ENCODE data around the gene AGPAT2.

The AGPAT2 gene

DNA sequence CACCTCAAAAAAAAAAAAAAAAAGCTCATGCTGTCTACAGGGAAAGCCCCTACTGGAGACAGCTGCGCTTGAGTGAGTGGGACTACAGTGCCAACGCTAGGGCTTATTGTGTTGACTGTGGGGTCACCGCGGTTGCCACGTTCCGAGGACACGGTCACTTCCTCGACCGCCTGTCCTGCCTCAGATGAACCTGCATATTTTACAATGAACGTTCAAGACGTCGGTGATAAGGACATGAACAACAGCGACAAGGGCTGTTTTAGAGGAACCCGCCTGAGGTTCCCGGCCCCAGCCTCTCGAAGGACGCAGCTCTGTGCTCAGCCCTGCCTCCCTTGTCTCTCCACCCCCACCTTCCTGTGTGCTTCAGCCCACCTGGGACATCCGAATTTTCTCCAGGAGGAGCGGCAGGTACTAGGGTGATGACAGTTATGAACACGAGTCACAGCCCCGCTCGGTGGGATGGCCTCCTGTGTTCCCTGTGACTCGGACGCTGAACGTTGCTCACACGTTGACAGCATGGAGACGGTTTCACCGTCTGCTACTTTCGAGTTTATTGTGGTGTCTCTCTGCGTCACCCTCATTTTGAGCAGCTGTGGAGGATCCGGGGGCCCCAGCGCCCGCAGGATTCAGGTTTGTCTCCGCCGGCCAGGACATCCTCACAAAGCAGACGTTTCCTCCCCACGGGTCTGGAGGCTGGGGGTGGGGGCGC, 13.9 kb upstream of the AGPAT2 start:
- DNase-seq (ENCODE audit: low spot score), result peak; percentile 72

DNA sequence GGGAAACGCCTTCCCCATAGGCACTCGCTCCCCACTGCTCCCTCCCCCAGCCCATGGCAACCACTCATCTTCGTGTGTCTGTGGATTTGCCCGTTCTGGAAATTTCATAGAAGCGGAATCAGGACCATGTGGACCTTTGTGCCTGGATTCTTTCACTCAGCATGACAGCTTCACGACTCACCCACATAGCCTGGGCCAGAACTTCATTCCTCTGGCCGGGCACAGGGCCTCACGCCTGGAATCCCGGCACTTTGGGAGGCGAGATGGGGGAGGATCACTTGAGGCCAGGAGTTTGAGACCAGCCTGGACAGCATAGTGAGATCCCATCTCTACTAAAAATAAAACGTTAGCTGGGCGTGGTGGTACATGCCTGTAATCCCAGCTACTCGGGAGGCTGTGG, 13.0 kb upstream of the AGPAT2 start:
- DNase-seq (ENCODE audit: low spot score), result no peak

DNA sequence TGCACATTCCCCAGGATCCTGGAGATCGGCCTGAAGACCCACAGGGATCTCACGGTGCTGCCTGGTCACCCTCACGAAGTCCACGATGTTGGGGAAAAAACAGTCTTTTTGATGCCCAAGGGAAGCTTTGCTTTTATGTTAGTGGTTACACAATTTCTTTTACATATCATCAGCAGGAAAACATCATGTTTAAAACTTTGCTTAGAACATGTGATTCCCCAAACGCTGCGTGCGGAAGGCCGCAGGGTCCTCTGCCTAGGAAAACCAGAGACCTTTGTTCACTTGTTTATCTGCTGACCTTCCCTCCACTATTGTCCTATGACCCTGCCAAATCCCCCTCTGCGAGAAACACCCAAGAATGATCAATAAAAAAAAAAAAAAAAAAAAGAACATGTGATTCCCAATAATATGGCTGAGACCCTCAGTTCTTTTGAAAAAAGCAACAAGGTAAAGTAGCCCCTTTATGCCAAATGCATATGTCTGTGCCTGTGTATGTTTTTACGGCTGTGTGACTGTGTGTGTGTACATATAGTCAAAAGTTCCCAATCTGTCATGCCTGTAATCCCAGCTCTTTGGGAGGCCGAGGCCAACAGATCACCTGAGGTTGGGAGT, 11.5 kb upstream of the AGPAT2 start:
- DNase-seq (ENCODE audit: low spot score), result no peak

DNA sequence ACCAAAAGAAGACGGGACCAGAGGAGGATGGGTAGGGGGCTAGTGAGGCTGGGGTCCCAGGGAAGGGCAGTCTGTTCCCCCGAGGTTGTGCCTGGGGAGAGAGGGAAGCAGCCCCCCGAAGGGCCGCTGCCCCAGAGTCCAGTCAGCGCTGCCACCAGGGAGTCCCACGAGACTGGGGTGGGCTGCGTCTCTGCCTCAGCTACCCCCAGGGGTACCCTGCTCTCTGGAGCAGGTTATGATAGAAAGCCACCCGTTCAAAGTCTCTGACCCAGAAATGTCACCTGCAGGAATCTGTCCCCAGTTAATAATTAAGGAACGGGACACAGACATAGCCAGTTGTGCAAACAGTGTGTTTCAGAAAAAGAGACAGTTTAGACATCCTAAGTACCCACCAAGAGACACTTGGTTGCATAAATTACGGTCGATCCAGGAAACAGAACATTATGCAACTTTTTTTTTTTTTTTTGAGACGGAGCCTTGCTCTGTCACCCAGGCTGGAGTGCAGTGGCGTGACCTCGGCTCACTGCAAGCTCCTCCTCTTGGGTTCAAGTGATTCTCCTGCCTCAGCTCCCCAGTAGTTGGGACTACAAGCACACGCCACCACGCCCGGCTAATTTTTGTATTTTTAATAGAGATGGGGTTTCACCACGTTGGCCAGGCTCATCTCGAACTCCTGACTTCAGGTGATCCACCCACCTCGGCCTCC, 10.7 kb upstream of the AGPAT2 start:
- DNase-seq (ENCODE audit: low spot score), result no peak

DNA sequence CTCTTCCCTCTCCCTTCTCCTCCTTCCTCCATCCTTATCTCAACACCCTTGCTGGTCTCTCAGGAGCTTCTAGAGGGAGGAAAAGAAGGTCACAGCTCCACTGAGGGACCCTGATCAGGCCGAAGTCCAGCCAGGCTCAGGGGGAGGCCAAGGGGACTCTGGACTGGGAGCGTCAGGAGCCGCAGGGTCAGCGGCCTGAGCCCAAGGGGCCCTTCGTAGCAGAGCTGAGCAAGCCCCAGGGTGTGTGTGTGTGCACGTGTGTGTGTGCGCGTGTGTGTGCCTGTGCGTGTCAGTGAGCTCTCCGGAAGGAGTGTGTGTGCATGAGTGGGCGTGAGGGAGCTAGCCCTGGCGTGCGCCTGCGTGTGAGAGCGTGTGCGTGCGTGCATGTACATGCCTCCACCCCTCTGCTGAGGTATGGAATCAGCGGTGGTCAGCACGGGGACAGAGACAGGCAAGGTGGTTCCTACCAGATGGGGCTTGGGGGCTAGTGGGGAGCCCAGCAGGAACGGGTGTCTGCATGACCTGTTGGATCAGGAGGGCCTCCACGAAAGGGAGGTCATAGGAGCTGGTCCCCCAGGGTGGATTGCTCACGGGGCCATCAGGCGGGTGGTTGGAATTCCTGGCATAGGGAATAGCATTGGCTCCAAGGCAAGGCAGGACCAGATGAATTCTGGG, 10.0 kb upstream of the AGPAT2 start:
- DNase-seq (ENCODE audit: low spot score), result no peak

DNA sequence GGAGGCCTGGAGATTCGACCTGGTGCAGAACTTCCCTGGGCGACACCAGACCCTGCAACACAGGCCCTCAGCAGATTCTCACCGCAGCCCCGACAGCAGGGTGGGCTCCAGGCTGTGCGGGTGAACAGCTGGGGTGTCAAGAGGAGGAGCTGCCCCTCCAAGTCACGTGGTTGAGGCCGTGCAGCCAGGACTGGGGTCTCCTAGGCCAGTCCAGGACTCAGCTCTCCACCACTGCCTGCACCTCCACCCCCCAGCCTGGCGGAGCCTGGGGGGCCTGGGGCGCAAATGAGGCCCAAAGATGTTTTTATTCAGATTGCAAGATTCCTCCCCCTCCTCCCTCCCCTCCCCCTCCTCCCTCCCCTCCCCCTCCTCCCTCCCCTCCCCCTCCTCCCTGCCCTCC, 9.2 kb upstream of the AGPAT2 start:
- DNase-seq (ENCODE audit: low spot score), result no peak

DNA sequence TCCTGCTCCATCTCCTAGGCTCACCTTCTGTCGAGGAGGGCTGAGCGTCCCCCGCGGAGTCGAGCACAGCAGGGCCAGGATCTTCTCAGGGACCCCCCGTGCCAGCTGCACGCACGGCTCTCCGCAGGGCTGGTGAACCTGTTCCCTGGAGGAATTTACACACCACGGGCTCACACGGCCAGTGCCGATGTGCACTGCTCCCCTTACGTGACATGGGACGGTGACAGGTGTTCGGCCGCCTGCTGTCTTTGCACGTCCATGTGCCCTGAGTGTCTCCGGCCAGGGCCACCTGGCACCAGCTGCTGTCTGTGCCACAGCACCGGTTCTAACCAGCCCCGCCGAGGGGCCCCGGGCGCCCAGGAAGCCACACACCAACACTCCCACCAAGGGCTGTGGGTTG, 8.7 kb upstream of the AGPAT2 start:
- DNase-seq (ENCODE audit: low spot score), result no peak

DNA sequence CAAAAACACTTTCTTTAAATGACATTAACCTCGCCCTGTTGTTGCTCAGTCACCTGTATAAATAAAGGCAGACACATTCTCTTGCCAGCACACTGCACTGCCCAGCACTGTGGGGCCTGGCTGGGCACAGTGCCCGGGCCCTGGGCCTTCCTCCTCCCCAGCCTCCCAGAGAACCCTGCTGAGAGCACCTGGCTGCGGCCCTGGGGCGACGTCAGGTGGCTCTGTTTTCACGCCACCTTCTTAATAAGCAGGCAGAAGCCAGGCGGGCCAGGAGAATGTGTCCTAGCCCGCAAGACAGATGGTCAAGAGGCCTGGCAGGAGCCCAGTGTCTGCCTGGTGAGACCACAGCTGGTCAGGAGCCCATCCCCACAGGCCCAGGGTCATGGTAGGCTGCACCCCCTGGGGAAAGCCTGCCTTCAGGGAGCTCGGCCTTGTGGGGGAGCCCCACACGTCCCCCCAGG, 8.2 kb upstream of the AGPAT2 start:
- no peak for DNase-seq (ENCODE audit: low spot score)

DNA sequence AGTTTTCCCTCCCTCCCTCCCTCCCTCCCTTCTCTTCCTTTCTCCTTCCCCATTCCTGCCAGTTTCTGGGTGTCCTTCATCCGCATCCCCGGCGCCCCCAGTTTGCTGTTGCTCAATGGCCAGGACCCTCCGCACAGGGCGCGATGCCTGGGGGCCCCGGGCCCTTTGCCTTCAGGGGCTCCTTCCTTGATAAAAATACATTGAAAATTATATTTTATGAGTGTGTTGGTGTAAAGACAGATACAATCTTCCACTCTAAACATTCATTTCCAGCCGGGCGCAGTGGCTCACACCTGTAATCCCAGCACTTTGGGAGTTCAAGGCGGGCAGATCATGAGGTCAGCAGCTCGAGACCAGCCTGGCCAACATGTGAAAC, 7.6 kb upstream of the AGPAT2 start:
- no peak for DNase-seq (ENCODE audit: low spot score)

DNA sequence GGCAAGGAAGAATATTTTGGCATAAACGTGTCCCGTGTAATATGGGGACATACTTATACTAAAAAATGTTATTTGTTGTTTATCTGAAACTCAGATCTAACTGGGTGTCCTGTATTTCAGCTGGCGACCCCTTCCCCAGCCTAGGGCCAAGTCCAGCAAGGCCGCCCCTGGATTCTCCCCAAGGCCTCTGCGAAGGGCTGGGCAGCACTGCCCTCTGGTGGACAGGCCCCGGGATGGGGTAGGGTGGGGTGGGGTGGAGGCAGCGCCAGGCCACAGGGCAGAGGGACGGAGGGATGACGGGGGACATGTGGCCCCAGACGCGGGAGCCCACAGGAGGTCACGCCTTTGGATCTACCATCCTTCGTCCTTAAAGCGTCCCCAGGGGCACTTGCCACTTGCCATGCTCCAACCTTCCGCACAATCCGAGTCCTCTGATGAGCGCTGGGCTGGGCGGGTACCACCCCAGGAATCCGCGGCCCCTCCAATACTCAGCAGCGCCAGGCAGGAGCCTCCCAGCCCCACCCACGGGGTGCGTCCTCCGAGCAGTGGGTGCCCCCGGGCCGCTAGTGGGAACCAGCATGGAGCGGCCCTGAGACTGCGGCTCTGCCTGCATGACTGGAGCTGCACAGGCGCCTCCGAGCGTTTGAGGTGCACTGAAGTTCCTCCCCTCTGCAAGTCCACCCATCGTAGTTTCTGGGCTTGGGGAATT, 7.1 kb upstream of the AGPAT2 start:
- DNase-seq (ENCODE audit: low spot score), result peak; percentile 41

DNA sequence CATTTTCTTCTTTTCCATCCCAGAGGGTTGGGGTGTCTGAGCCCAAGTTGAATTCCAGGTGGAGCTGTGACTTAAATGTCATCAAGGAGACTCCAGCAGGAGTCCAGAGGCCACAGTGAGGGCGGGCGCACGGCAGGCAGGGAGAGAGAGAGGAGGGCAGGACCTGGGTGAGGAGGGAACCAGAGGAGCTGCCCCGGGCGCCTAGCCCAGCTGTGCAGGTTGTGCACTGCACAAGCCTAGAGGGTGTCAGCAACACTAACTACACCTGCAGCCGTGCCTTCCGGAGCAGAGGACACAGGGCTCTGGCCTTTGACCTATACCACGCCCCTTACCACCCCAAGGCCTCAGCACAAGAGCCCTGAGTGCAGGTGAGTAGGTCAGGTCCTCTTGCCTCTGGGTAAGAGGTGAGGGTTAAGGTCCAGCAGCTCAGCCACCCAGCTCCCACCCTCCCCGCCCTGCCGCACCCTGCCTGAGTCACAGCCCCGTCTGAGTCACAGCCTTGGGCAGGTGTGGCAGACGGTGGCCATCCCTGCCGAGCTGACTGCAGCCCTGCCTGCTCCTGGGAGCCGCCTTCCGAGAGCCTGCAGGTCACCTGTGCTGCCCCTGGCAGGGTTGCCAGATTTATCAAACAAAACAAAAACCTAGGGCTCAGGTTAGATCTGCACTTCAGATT, 6.4 kb upstream of the AGPAT2 start:
- no peak for DNase-seq (ENCODE audit: low spot score)

DNA sequence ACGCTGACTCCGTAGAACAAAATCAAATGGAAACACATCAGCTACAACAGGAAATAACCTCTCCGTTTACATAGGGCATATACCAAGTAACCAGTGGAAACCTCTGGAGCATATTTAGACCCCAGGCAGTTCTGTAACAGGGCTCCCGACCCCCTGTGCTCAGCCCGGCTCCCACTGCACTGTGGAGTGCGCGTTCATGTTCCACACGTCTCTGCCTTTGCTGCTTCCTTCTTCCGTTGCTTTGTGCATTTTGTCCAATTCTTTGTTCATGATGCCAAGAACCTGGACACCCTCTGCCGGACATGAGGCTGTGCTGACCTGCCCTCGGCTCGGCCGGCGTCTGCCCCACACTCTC, 5.9 kb upstream of the AGPAT2 start:
- DNase-seq (ENCODE audit: low spot score), result no peak

DNA sequence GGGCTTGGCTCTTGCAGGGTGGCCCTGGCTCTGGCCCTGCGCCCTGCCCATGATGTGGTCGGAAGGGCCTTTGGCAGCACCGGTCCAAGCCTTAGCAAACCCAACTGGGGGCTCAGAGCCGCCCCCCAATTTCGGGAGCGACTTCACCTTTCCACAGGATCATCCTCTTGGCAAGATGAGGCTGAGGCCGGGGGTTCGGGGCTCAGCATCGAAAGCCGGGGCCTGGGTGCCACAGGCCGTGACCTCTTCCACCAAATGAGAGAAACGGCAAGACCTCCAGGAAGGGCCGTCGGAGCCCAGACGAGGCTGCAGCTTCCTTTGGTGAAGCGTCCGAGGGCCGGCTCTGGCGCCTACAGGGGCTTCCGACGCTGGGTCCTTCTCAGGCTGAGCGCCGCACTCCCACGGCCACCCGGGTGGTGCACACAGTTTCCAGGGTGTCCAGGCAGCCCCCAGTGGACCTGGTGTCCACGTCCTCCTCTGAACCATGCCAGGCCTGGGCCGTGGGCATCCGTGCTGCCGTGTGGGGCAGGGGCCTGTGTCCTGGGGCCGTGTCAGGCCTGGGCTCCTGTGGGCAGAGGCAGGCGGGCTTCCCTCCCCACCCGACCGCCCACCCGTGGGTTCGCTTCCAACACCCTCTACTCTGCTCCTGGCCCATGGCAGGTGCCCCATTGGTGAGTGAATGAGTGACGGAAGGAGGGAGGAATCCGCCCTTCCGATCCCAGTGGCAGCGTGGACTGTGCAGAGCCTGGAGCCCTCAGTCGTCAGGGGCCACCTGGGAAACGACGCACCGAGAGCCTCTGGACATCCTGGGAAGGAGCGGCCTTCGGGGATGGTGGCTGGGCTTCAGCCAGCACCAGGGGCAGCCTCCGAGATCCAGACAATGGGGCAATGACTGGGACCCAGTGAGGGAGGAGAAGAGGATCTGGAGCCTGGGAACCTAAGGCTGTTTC, 5.2 kb upstream of the AGPAT2 start:
- DNase-seq (ENCODE audit: low spot score), result no peak

DNA sequence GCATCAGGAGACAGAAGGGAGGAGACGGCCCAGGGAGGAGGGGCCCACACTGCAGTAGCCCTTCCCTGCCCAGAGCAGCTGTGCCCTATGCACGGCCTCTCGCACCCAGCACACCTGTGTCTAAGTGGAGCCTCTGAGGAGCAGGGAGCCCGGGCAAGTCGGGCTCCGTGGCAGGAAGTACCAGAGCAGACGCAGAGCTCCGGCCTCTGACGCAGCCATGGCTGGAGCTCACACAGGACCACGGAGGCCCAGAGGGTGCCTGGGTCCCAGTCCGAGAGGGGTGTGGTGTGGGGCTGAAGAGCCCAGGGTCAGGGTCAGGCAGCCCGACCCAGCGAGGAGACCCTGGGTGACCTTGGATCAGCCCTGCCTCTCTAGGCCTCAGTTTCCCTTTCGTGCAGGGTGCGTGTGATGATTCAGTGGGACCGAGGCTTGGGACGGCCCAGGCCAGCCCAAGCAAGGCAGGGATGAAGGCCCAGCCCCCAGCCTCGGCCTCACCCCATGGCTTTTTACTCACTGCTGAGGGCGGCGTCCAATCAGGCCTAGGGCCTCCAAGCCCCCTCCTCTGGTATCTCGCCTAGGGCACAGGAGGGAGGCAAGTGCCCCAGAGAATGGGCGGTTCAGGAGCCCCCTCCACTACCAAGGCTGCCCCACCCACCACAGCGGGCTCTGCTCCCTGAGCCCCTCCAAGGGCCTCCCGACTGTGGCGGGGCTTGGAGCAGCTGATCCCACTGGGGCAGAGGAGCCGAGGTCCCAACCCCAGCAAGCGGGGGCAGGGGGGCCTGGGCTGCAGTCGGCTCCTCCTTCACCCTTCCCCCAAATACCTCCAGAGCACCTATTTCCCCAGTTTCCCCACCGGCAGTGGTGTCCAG, 4.3 kb upstream of the AGPAT2 start:
- DNase-seq (ENCODE audit: low spot score), result no peak

DNA sequence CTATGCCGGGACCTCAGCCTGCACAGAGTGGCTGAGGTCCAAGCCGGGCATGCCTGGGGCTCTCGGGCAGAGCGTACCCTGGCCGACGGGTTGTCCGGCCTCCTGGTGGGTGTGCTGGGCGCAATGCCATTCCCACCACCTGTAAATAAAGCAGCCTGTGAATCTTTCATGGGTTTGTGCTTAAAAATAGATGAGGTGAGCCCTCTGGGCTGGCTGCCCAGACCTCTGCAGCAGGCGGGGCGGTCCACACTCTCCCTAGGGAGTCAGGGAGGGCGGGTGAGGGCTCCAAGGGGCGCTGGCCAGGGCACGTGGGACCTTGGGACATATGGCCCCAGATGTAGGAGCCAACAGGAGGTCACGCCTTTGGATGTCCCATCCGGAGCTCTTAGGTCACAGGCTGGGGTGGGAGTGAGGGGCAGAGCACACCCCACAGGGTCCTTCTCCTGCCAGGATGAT, 3.6 kb upstream of the AGPAT2 start:
- no peak for DNase-seq (ENCODE audit: low spot score)

DNA sequence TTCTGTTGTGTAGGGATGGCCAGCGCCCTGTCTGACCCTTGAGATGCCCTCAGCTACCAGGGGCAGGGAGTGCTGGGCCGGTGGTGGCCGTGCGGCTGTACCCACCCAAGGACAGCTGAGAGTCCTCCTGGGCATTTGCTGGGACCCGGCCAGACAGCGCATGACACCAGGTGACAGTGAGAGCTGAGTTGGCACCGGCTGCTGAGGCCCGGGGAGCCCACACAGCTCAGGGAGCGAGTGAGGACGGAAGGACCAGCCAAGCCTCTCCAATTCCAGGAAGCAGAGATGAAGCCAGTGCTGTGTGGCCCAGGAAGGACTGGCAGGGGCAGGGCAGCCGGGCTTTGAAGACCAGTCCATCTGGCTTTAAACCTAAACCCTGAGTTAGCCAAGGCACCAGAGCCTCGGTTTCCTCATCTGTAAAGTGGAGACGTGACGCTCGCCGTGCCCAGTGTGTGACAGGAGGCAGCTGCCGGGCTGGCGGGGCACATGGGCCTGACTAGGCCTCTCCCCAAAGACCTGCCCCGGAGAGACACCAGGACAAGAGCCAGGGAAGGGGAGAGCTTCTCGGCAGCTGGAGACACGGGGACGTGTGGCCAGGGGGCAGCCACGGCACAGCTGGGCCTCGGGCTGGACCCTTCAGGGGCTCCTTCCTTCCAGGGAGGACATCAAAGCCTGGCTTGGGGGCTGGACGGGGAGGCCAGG, 3.0 kb upstream of the AGPAT2 start:
- no peak for DNase-seq (ENCODE audit: low spot score)

DNA sequence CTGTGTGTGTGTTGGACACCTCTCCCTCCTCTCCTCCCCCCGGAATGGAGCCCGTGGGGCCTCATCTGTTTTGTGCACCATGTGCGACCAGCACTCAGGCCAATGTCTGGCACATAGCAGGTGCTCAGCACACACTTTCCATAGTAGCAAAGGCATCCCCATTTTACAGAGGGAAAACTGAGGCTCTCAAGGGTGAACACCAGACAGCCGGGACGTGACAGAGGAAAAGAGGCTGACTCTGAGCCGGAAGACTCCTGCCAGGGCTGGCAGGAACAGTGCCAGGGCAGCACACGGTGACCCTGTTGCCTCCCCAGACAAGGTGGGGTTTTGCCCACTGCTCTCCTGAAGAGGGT, 1.8 kb upstream of the AGPAT2 start:
- no peak for DNase-seq (ENCODE audit: low spot score)

DNA sequence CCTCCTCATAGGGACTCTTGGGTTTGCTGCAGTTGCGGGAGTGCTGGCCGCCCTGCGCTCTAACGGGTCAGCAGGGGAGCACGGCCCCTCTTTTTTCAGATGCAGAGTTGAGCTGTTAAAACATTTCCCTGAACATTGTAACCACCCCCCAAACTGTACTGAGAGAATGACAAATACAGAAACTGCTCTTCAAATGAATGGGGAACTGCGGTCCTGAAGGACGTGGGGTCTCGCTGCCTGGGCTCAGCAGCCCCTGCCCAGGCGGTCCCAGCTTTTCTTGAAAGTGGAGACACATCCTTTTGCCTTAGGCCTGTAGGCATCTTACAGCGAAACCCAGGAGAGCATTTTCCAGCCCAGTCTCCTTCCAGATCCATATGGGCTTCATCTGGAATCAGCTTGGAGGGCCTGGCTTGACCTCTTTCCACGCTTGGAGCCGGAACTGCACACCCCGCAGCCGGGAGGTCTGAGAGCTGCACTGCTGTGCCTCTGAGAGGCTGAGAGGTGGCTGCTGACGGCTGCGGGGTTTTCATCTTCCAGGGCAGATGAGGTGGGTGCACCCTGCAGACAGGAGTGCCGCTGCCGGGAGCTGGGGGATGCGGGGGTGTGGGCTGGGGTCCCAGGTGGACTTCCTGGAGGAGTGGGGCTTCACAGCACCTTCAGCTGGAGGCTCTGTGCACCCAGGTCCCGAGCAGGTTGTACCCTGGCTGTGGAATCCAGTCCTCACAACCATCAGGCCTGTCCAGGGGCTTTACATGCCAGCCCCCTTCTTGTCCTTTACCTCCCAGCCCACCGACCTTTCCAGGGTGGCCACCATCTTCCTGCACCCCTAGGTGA, 1.2 kb upstream of the AGPAT2 start:
- DNase-seq (ENCODE audit: low spot score), result no peak

Data from NAMALWA (cell line).